Stomach (tissue), 4 donors: ENCODE measurements around the gene GSKIP.

Experiments
- CTCF ChIP-seq, 7 experiments: fragments of 450-650 bp in 4 of 7; fragments of 200-600 bp in 3 of 7; sonication (generic) in 3 of 7; IDR thresholded peaks; one replicate each; pipeline ENCODE4 v1.5.1; 2016 to 2019; ENCODE audit warnings: antibody characterized with exemption in 7 of 7, control low read depth in 2 of 7, mild to moderate bottlenecking in 1 of 7
- POLR2AphosphoS5 ChIP-seq, 3 donors: sonication (generic); formaldehyde crosslinking; IDR thresholded peaks; one replicate each; pipeline ENCODE4 v1.6.1; 2016; ENCODE audit warnings: antibody characterized with exemption in 3 of 3

GRCh38 chr14:96354246-96354645 lies 9.1 kb upstream of the GSKIP start:
- TF ChIP-seq POLR2AphosphoS5 (IDR thresholded peaks at IDR 0.05) = no peak
- no peak for TF ChIP-seq CTCF (IDR thresholded peaks at IDR 0.05)
